Pancreas (tissue), 10 donors: ENCODE data around the gene NAXE. TPM values are rescaled to one million over a fixed set of nuclear protein-coding genes. Genes with fewer than 3 reads are reported as not detected.

Source experiments
- ATAC-seq, 4 donors: fragments of 200-7000 bp; cut with Tn5 transposase; one replicate each; pipeline versions ENCODE4 v1.8.0 to v1.9.1; 2020; ENCODE audit warnings: mild to moderate bottlenecking in 4 of 4, moderate library complexity in 4 of 4
- DNase-seq, 6 donors: peaks; one replicate each; pipeline ENCODE4 v3.0.0-alpha.2; 2020
- FAIRE-seq: peaks from 2 replicates; lab custom pipeline; 2012; peaks lifted over from hg19 to GRCh38; lab: Jason Lieb, UNC
- H3K27ac ChIP-seq, 4 donors: fragments of 200-600 bp; sonication (generic); 1 replicate in 3 of 4; 2 replicates in 1 of 4; pipeline versions ENCODE4 v1.5.0 to v1.8.0; 2020
- H3K27me3 ChIP-seq, 4 donors: fragments of 200-600 bp; one replicate each; pipeline ENCODE4 v1.8.0; 2021
- H3K36me3 ChIP-seq, 3 donors: fragments of 200-600 bp; sonication (generic) in 1 of 3; one replicate each; pipeline versions ENCODE4 v1.5.0 to v1.8.0; 2020 to 2021
- H3K4me1 ChIP-seq, 3 donors: fragments of 200-600 bp; one replicate each; pipeline ENCODE4 v1.8.0; 2021
- H3K4me3 ChIP-seq, 4 donors: fragments of 200-600 bp; sonication (generic) in 2 of 4; one replicate each; pipeline versions ENCODE4 v1.5.0 to v1.8.0; 2020 to 2021
- H3K9me3 ChIP-seq, 4 donors: fragments of 200-600 bp; one replicate each; pipeline ENCODE4 v1.8.0; 2021
- CTCF ChIP-seq, 4 donors: fragments of 200-600 bp; sonication (generic) in 3 of 4; IDR thresholded peaks; one replicate each; pipeline versions ENCODE4 v1.5.0 to v1.8.0; 2021; ENCODE audit warnings: antibody characterized with exemption in 4 of 4
- WGBS, 2 donors: extraction: QIAGEN DNeasy Blood & Tissue Kit; methylation state at CpG; one replicate each; pipeline ENCODE4 v1.1.7; 2013; 5-methylcytosine and 5-hydroxymethylcytosine counted together
- intact Hi-C, 3 donors: fragments of 100-400 bp; cut with DNase I; formaldehyde crosslinking; loops; one replicate each; pipeline versions ENCODE4 v1.11.1 to v1.14.2; 2022
- polyA plus RNA-seq, 2 donors: library from polyadenylated mRNA; stranded (reverse); fragments of 200-250 nt; gene quantifications; one replicate each; pipeline ENCODE4 v1.2.3, GENCODE V29; 2013
- total RNA-seq, 6 donors: library from RNA; stranded (reverse); fragmentation: NEBNext Ultra II Directional in 4 of 6; extraction: Animal tissue kit (Norgen Biotek cat#: 25700) in 4 of 6; gene quantifications; one replicate each; pipeline versions ENCODE4 v1.2.1 to v1.2.4, GENCODE V29; 2021 to 2023
- donor health status: healthy with polysubstance abuse.
- donor health status: DM: no; HTN: no; CAD: no; lungs with moderate emphysema.
- donor health status: DM: no; HTN: no; CAD: no.
- donor health status: control.
- donor health status: control.
- donor health status: Bipolar disorder and iron deficiency.
- donor health status: DM: yes; HTN: yes; CAD: no.
- donor health status: DM: no; HTN: no; CAD: no.
- donor health status: DM: no; HTN: no; CAD: no.
- donor health status: DM: yes; HTN: yes; CAD: no.

NAXE gene
- total and polyA plus RNA-seq, 8 donors: 23.9 to 60.4 (median 36.1) TPM

GRCh38 chr1:156640842-156641706, 49.5 kb downstream of the NAXE start:
- WGBS, 2 donors: 53 to 57% methylated on average over 6 of the region's 6 CpGs
- intact Hi-C loops: no loop called here
- Histone ChIP-seq H3K4me1 (peaks cover 5 to 8% (median 5%) of the 10 kb centered on the region in 3 donors), H3K36me3 (no peaks in the 10 kb centered on the region), H3K27me3 (peaks cover 0 to 22% (median 0%) of the 10 kb centered on the region in 4 donors), H3K27ac (no peak overlapping the region), H3K4me3 (no peak overlapping the region), H3K9me3 (no peaks in the 10 kb centered on the region)
- no peak for TF ChIP-seq CTCF (IDR thresholded peaks at IDR 0.05)
- ATAC-seq (no peak), DNase-seq (no peak), FAIRE-seq (no peak)

DNA sequence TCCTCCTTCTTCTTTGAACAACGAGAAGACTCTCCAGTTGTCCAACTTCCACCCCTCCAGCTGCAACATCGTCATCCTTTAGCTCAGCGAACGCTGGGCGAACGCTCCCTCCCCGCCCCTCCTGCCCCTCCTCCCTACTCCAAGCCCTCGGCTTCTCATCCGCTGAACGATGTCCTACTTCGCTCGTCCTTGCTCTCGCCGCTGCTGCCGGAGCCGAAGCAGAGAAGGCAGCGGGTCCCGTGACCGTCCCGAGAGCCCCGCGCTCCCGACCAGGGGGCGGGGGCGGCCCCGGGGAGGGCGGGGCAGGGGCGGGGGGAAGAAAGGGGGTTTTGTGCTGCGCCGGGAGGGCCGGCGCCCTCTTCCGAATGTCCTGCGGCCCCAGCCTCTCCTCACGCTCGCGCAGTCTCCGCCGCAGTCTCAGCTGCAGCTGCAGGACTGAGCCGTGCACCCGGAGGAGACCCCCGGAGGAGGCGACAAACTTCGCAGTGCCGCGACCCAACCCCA, 50.2 kb downstream of the NAXE start, which contains the start of gene BCAN:
Gene BCAN, plus strand, starts transcription at position 357 of the 504 bp plus-strand sequence. CDS start 3,938 bp downstream, outside the sequence.
- peak within 1 kb of the TSS in 3 of 4 donors; percentile 7 to 42 (median 16) for H3K4me3 ChIP-seq

DNA sequence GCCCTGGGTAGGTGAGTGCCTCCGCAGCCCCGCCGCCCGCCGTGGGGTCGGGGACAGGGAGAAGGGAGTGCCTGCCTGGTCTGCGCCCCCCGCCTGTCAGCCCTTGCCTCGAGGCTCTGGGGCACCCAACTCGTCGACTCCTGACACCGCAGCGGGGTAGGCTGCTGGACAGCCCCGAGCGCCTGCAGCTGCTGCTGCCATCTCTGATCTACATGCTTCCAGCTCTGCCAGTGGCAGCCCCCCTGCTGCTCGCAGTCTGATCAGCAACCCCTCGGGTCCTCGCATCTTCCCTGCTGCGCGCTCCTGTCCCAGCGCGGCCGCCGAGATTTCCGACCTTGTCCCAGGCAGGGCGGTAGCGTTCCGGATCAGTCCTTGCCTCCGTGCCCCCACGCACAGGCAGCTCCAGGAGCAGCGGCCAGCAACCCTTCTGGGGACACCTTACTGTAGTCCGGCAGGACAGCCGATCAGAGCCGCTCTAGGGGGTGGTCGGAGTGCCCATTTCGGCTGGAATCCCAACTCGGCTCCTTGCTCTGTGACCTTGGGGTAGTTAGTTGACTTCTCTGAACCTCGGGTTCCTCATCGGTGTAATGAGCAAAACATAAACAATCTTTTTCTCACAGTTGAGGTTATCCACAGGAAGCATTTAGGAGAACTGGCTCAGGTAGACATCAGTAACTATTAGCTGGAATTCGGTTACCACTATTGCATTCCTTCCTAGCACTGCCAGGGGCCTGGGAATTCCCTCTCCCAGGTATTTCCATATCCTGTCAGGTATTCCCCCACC, 50.9 kb downstream of the NAXE start:
- WGBS, 2 donors: 12 to 18% methylated on average over 32 to 40 of the region's 40 CpGs
- H3K4me3 ChIP-seq: peak overlapping the region in 2 of 4 donors; percentile 16 to 42
- ATAC-seq (peak; percentile 19 to 49 (median 20)), DNase-seq (peak in 1 of 6 donors; percentile 70), FAIRE-seq (no peak)
- no peak overlapping the region for H3K27ac ChIP-seq
- H3K36me3 ChIP-seq: no peaks in the 10 kb centered on the region
- TF ChIP-seq CTCF (IDR thresholded peaks at IDR 0.05): no peak
- H3K4me1 ChIP-seq: peaks cover 5 to 8% (median 5%) of the 10 kb centered on the region in 3 donors
- H3K9me3 ChIP-seq: no peaks in the 10 kb centered on the region
- intact Hi-C loops: no loop called here
- peaks cover 0 to 27% (median 3%) of the 10 kb centered on the region in 4 donors for H3K27me3 ChIP-seq

More for the DNA sequence above, 50.2 kb downstream of the NAXE start, which contains the start of gene BCAN:
- no peak for FAIRE-seq
- H3K9me3 ChIP-seq: no peaks in the 10 kb centered on the region
- TF ChIP-seq CTCF (IDR thresholded peaks at IDR 0.05): no peak
- H3K36me3 ChIP-seq: no peaks in the 10 kb centered on the region
- H3K27ac ChIP-seq: no peak within 1 kb of the TSS
- intact Hi-C loops: no loop called here
- peaks cover 5 to 8% (median 5%) of the 10 kb centered on the region in 3 donors for H3K4me1 ChIP-seq
- H3K27me3 ChIP-seq: peaks cover 0 to 27% (median 3%) of the 10 kb centered on the region in 4 donors
- DNase-seq: no peak
- peak; percentile 39 to 63 (median 52) for ATAC-seq
- WGBS, 2 donors: 1% methylated on average over 39 to 46 of the region's 46 CpGs

GRCh38 chr1:156643049-156643777, 51.6 kb downstream of the NAXE start:
- intact Hi-C loops: no loop called here
- no peak for TF ChIP-seq CTCF (IDR thresholded peaks at IDR 0.05)
- no peak overlapping the region for H3K27ac ChIP-seq
- no peak overlapping the region for H3K4me3 ChIP-seq
- 51 to 72% methylated on average over 7 of the region's 7 CpGs for WGBS, 2 donors
- DNase-seq (no peak), ATAC-seq (no peak), FAIRE-seq (no peak)
- H3K36me3 ChIP-seq: no peaks in the 10 kb centered on the region
- H3K9me3 ChIP-seq: no peaks in the 10 kb centered on the region
- H3K27me3 ChIP-seq: peaks cover 0 to 27% (median 3%) of the 10 kb centered on the region in 4 donors
- peaks cover 5 to 8% (median 5%) of the 10 kb centered on the region in 3 donors for H3K4me1 ChIP-seq
